HepG2 (cell line): ENCODE measurements around the gene ABCC3. TPM values are rescaled to one million over a fixed set of nuclear protein-coding genes. Genes with fewer than 3 reads are reported as not detected.

Source experiments
- ARNT ChIP-seq: fragments of 450-650 bp; IDR thresholded peaks from 2 replicates; pipeline ENCODE4 v1.6.1; 2017
- CEBPG ChIP-seq: IDR thresholded peaks from 2 replicates; pipeline ENCODE4 v1.6.1; 2016
- CREM ChIP-seq, 2 experiments: sonication (generic) in 1 of 2; formaldehyde crosslinking in 1 of 2; IDR thresholded peaks; 2 replicates each; pipeline versions ENCODE4 v1.4.0 to v1.6.1; 2016 to 2020; ENCODE audit warnings: antibody characterized with exemption in 1 of 2, mild to moderate bottlenecking in 1 of 2, missing genetic modification reagents in 1 of 2
- EEA1 ChIP-seq: sonication (generic); formaldehyde crosslinking; IDR thresholded peaks from 2 replicates; pipeline ENCODE4 v1.5.1; 2020; ENCODE audit warnings: mild to moderate bottlenecking, missing genetic modification reagents, borderline replicate concordance
- FOSL1 ChIP-seq: sonication (generic); formaldehyde crosslinking; IDR thresholded peaks from 2 replicates; pipeline ENCODE4 v1.9.0; 2021; ENCODE audit warnings: missing genetic modification reagents, borderline replicate concordance
- LCORL ChIP-seq, 2 experiments: fragments of 450-650 bp in 1 of 2; sonication (generic) in 1 of 2; formaldehyde crosslinking in 1 of 2; IDR thresholded peaks; 2 replicates each; pipeline versions ENCODE4 v1.5.0 to v1.6.1; 2017 to 2020; ENCODE audit warnings: antibody characterized with exemption in 1 of 2, missing genetic modification reagents in 1 of 2
- MAFK ChIP-seq, 2 experiments: IDR thresholded peaks in 1 of 2; conservative IDR thresholded peaks in 1 of 2; 2 replicates each; pipeline ENCODE4 v1.6.1; 2011; ENCODE audit warnings: improper control_type of control experiment in 2 of 2, low read length in 2 of 2
- PHF21A ChIP-seq: sonication (generic); formaldehyde crosslinking; IDR thresholded peaks from 2 replicates; pipeline ENCODE4 v1.5.0; 2020; ENCODE audit warnings: mild to moderate bottlenecking, missing genetic modification reagents
- PRDM4 ChIP-seq: sonication (generic); formaldehyde crosslinking; IDR thresholded peaks from 2 replicates; pipeline ENCODE4 v1.9.0; 2021; ENCODE audit warnings: missing genetic modification reagents, borderline replicate concordance
- RFX3 ChIP-seq: IDR thresholded peaks from 2 replicates; pipeline ENCODE4 v1.6.1; 2016; ENCODE audit warnings: missing biosample characterization, missing genetic modification reagents
- SOX5 ChIP-seq: IDR thresholded peaks from 2 replicates; pipeline ENCODE4 v1.6.1; 2016; ENCODE audit warnings: borderline replicate concordance
- STAT6 ChIP-seq: sonication (generic); formaldehyde crosslinking; IDR thresholded peaks from 2 replicates; pipeline ENCODE4 v1.4.0; 2020; ENCODE audit warnings: missing genetic modification reagents, mild to moderate bottlenecking, borderline replicate concordance
- USF2 ChIP-seq, 2 experiments: sonication (generic) in 1 of 2; formaldehyde crosslinking in 1 of 2; IDR thresholded peaks; 2 replicates each; pipeline versions ENCODE4 v1.5.1 to v1.6.1; 2011 to 2020; ENCODE audit warnings: borderline replicate concordance in 1 of 2, low read depth in 1 of 2, low read length in 1 of 2, mild to moderate bottlenecking in 1 of 2, missing genetic modification reagents in 1 of 2, moderate library complexity in 1 of 2
- polyA plus RNA-seq, 8 experiments: library from polyadenylated mRNA; depleted of rRNA in 3 of 8; stranded (reverse) in 7 of 8; unstranded in 1 of 8; fragments of >200 nt; fragmentation: Illumina TruSeq in 4 of 8; extraction: Trizol in 4 of 8; gene quantifications; 2 replicates each; pipeline versions ENCODE4 v1.2.1 to v1.2.3, GENCODE V29; 2011 to 2016; ENCODE audit warnings: low read depth in 4 of 8, missing spikeins in 1 of 8, mixed read lengths in 1 of 8; ENCODE audit not compliant: insufficient read depth in 1 of 8
- total RNA-seq, 5 experiments: library from RNA; depleted of rRNA; stranded (reverse); fragments of >200 nt; fragmentation: Illumina TruSeq; extraction: Trizol; gene quantifications; 2 replicates each; pipeline ENCODE4 v1.2.3, GENCODE V29; 2016; ENCODE audit warnings: low read depth in 1 of 5
- TF ChIP-seq, protein P1 (sequence below): sonication (generic); formaldehyde crosslinking; IDR thresholded peaks from 2 replicates; pipeline ENCODE4 v1.5.1; 2020; ENCODE audit warnings: mild to moderate bottlenecking, missing genetic modification reagents, moderate library complexity

The ABCC3 gene
- total and polyA plus RNA-seq, 2 of the 13 experiments (the other 11 are each of a cell fraction or from before 2014, with no cell fraction given), result 25.2 to 50.7 TPM

DNA sequence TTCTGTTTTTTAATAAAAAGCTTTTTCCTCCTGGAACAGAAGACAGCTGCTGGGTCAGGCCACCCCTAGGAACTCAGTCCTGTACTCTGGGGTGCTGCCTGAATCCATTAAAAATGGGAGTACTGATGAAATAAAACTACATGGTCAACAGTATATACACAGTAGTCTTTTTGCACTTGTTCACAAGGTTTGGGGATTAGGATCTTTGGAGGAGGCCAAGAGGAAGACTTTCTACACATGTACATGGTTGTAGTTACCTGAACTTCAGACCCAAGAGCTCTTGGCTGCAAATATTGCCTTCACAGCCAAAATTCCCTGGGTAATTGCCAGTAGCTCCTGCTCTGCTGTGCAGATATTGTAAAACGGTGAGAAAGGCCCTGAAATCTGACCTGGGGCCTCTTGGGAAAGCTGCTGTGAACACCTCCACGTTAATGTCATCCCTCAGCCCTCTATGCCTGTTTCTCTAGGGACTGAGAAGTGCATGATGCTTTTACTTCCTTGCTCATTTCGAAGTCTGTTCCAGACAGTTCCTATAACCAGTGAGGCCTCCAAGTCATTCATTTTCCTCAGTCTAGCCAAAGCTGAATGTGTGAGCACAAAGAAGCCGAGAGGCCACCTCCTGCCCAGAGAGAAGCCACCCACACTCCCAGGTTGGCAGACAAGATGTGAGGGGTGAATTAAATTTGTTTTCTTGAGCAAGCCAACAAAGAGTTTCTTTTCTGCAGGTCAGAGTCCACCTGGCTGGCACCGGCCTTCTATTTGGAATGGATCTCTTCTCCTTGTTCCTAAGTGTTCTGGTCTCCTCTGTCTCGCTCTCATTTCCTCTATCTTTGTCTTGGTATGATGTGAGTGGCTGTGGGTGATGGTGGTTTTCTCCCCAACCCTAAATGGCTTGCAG is 57.1 kb downstream of the ABCC3 start (continued):
- no peak for TF ChIP-seq PRDM4 (CRISPR knock-in tag)
- TF ChIP-seq LCORL (IDR thresholded peaks at IDR 0.05), result no peak
- peak; percentile 81 for TF ChIP-seq LCORL (CRISPR knock-in tag; IDR thresholded peaks at IDR 0.05)
- TF ChIP-seq MAFK (conservative IDR thresholded peaks at IDR 0.05 in 1 of 2, IDR thresholded peaks at IDR 0.05 in 1 of 2; ENCODE audit: low read length in 2 of 2), result peak; percentile 36 to 48; a peak in 1 of 4 replicates
- TF ChIP-seq ARNT, result no peak
- no peak for TF ChIP-seq USF2 (IDR thresholded peaks at IDR 0.05; ENCODE audit: low read depth, low read length)
- no peak; the same call in 1 of the 2 replicates for TF ChIP-seq USF2 (CRISPR knock-in tag; IDR thresholded peaks at IDR 0.05; ENCODE audit: borderline replicate concordance)
- TF ChIP-seq STAT6, result no peak
- TF ChIP-seq SOX5, result no peak
- peak; percentile 10 for TF ChIP-seq CEBPG (CRISPR knock-in tag)
- 0 out of 2 replicates have a peak, but pooled peaks have one; percentile 15 for TF ChIP-seq PHF21A
- TF ChIP-seq CREM (IDR thresholded peaks at IDR 0.05), result peak; percentile 49; the same call in 1 of the 2 replicates
- no peak for TF ChIP-seq CREM (CRISPR knock-in tag; IDR thresholded peaks at IDR 0.05)
- TF ChIP-seq, protein P1, sequence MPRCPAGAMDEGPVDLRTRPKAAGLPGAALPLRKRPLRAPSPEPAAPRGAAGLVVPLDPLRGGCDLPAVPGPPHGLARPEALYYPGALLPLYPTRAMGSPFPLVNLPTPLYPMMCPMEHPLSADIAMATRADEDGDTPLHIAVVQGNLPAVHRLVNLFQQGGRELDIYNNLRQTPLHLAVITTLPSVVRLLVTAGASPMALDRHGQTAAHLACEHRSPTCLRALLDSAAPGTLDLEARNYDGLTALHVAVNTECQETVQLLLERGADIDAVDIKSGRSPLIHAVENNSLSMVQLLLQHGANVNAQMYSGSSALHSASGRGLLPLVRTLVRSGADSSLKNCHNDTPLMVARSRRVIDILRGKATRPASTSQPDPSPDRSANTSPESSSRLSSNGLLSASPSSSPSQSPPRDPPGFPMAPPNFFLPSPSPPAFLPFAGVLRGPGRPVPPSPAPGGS (CRISPR knock-in tag), result no peak
- no peak for TF ChIP-seq EEA1
- TF ChIP-seq RFX3, result no peak
- 0 out of 2 replicates have a peak, but pooled peaks have one; percentile 30 for TF ChIP-seq FOSL1
